ENCODE results near the gene LRMDA.

LRMDA gene

GRCh38 chr10:75402486-75403143 lies 28.8 kb upstream of the LRMDA start:
- no peak for DNase-seq (ENCODE audit: low read depth)

- no peak for DNase-seq (ENCODE audit: low read depth)
Measured at GRCh38 chr10:75403144-75403938, 28.1 kb upstream of the LRMDA start.

DNA sequence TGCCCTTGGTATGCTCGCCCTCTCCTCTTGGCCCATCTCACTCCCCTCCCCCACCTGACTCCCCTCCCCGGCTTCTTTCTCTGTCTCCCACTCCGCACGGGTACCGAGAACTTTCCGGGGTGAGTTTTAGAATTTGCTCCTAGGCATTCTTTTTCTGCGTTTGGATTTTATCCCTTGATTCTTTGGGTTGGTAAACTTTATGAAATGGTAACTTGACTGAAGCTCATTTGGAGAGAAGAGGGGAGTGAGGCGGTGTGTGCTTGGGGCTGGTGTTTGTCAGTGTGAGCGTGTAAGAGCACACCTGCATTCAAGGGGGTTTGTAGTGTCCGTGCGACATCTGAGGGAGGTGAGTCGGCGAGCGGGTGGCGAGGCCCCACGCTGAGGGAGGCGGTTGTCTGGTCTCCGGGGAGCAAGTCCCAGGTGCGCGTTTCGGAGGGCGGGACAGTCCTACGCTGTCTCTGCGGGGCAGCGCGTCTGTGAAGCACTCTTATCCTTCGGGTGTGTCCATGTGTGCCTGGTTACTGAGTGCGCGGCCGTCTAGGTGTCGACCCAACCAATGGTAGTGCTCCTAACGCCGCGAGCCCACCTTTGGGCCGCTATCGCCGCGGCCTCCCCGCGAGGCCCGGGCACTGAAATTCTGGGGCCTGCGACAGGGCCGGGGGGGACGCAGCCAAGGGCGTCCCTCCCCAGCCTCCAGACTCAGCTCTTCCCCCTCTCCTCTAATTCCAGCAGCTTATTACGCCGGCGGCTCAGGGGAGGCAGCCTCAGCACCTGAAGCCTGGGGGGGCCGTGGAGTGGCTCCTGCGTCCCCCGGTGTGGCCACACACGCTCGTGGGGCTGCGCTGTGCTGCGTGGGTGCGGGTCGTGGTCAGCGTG lies 27.2 kb upstream of the LRMDA start:
- DNase-seq (ENCODE audit: low read depth), result no peak

GRCh38 chr10:75404815-75405597 lies 26.4 kb upstream of the LRMDA start:
- no peak for DNase-seq (ENCODE audit: low read depth)

GRCh38 chr10:75405598-75406461 lies 25.6 kb upstream of the LRMDA start:
- no peak for DNase-seq (ENCODE audit: low read depth)

GRCh38 chr10:75406462-75407223 lies 24.8 kb upstream of the LRMDA start:
- no peak for DNase-seq (ENCODE audit: low read depth)

DNA sequence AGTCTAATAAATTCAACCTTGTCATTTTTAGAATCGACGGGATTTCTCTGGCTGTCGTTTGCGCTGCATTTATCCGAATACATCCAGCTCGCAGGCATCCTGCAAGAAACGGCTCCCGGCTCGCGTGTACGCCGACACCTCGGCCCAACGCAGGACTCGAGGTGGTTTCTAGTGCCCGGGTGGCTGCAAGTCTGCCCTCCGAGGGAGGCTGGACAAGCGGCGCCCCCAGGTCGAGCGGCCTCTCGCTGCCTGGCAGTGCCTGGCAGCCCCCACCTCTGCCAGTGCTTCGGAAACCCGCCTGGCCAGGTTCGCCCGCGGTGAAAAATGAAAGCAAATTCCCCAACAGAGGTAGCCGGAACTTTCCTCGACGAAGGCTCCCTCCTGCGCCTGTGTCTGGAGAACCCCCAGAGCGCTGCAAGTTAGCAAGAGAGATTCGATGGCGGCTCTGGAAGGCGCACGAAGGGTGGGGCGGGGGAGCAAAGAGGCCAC lies 24.2 kb upstream of the LRMDA start:
- no peak for DNase-seq (ENCODE audit: low read depth)

DNA sequence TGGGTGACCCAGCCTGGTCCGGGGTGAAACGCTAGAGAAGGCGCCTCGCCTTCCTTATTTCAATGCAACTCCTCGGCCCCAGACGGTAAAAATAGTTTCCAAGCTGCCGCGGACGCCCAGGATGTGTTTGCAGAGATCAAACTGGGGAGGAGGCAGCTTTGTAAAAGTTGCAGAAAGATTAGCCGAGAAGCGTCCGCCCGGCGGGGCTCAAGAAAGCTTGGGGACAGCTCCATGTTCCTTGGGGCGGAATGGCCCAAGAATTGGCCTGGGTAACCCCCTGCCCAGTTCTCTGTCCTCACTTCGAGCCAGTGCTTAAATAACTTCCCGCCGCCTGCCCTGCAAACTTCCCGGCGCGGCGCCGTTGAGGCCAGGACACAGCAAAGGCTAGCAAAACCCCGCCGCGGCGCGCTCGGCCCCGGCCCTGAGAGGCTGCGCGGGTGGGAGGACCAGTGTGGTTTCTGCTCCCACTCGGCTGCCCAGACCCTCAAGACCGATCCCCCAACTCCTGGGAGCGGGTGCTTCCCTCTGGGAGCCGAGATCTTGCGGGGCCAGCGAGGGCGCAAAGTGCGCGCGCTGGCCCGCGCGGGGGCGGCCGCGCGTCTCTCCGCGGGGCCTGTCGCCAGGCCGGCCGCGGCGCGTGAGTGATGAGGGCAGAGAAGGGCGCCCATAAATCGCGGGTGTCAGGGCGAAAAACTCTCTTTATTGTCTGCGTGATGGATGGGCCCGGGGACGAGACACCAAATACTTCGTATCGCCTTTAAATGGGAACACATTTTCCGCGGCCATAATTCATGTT lies 23.5 kb upstream of the LRMDA start:
- no peak for DNase-seq (ENCODE audit: low read depth)

- DNase-seq (ENCODE audit: low read depth), result no peak
Measured at GRCh38 chr10:75408509-75408875, 22.9 kb upstream of the LRMDA start.

GRCh38 chr10:75408911-75409885 lies 22.2 kb upstream of the LRMDA start:
- no peak for DNase-seq (ENCODE audit: low read depth)

DNA sequence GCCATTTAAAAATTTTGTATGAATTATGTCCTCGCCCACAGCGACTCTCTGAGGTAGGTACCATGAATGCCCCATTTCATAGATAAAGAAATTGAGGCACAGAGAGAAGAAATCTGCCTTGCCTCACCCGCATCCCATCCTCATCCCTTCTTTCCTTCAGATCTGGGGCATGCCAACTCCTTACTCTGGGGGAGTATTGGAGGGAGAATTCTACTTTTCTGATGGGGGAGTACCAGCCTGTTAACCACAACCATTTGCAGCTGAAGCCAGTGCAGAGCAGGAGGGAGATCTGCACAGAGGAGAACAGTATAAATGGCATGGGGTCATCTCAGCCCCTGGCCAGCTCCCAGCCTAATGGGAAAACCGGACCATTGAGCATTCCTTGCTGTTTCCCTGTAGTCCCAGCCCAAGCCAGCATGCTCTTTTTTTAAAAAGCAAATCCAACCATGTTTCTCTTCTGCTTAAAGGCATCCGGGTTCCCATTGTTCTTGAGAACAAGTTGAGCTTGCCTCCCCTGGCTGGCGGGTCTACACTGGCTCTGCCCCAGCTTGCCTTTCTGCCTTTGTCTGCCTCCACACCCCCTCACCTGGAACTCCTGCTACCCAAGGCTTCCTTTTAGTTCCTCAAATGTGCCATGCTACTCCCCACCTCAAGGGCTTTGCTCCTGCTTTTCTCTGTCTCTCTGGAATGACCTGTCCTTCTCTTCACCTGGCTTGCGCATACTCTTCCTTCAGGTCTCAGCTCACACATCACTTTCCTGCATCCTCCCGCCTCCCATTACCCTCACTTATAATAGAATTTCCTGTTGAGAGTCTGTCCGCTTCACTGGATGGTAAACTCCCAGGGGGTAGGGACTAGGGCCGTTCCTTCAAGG lies 21.1 kb upstream of the LRMDA start:
- DNase-seq (ENCODE audit: low read depth), result no peak

- DNase-seq (ENCODE audit: low read depth), result no peak
Measured at GRCh38 chr10:75414527-75414926, 16.9 kb upstream of the LRMDA start.

DNA sequence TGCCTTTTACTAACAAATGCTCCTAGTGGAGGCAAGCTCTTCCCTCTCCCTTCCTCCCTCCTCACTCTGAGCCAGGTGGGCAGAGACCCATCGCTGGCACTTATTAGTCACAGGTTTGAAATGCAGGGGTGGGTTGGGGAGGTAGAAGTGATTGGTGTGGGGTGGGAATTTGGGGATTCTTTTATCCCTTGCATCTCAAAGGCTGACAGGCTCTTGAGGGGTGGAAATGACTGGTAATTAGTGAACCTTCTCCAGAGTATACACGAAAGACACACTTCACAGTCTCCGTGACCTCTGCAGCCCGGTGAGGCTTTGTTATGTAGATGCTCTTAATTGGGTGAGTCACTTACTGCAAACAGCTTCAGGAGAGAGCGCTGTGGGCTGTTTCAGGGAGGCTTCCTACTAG lies 13.9 kb upstream of the LRMDA start:
- DNase-seq (ENCODE audit: low read depth), result no peak

DNA sequence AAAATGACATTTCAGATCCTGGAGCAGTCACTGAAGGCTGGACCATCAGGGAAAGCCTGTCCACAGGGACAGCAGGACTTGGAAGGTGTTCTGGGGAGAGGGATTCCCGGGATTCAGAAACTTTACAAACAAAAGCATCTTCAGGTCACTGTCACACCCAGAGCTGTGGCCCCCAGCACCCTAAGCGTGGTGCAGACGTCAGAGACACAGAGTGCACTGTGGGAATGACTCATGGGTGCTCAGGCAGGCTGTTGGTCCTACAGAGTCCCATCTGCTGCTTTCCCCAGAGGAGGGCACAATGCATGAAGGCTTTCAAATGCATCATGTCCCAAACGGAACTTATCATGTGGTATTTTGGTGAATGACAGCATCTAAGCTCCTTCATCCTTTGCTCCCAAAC lies 13.1 kb upstream of the LRMDA start:
- DNase-seq (ENCODE audit: low read depth), result no peak

DNA sequence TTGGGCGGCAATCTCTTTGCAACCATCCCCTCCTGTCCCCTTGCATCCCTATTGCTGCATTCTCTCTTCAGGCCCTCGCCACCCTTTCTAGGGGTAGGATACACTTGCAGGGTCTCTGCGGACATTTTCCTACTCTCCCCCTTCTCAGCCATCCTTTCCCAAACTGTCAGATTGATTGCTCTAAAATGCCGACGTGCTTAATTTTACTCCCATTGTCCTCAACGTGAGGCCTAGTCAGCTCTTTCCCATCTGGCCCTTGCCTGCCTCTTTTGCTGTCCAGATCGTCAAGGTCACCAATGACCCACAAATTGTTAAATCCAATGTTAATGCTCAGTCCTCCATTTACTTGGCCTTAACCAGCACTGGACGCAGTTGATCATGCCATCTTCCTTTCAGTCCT lies 12.7 kb upstream of the LRMDA start:
- no peak for DNase-seq (ENCODE audit: low read depth)

DNA sequence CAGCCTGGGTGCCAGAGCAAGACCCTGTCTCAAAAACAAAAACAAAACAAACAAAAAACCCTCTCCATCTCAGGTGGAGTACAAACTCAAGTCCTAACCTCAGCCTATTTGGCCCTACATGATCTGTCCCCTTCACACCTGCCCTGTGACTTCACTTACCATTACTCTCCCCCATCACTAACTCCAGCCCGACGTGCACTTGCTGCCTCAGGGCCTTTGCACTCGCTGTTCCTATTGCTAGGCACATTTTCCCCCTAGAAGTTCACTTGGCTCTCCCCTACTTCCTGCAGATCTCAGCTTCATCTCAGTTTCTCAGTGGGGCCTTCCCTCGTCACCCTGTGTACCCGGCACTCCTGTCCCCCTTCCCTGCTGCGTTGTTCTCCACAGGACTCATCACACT lies 8.5 kb upstream of the LRMDA start:
- no peak for DNase-seq (ENCODE audit: low read depth)

DNA sequence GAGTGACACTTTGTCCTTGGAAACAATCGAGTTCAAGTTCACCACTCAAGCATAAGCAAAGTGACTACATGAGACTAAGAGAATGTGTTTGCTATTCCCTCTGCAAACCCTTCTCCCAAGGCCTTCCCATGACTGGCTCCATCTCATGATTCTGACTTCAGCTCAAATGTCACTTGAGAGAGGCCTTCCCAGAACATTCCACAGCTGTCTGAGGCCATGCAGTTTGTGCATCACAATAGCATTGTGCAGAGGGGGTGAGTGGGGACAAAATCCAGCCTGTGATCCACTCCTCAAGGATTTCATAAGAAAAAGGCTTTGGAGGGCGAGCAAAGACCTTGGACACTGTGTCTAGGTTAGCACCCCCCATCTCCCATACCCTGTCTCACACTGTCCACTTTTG lies 6.9 kb upstream of the LRMDA start:
- no peak for DNase-seq (ENCODE audit: low read depth)

Measured in activated T-cell treated with anti-CD3 and anti-CD28 coated beads for 24 hours (primary cell).